MG63 (cell line): ENCODE measurements around the gene TM7SF2. TPM values are rescaled to one million over a fixed set of nuclear protein-coding genes. Genes with fewer than 3 reads are reported as not detected.
"Not testable (repeated sequence)": the region's sequence is repeated elsewhere in the genome, so short reads cannot be mapped to it uniquely, and the experiment has no call there.

Source experiments
- DNase-seq: peaks from one replicate; pipeline ENCODE4 v3.0.0-alpha.2; 2020
- H3K27me3 ChIP-seq: fragments of 250-450 bp; sonication (Bioruptor Pico); 2 replicates; pipeline ENCODE4 v1.5.1; 2020; ENCODE audit warnings: mild to moderate bottlenecking, moderate library complexity
- H3K36me3 ChIP-seq: fragments of 250-450 bp; sonication (Bioruptor Pico); 2 replicates; pipeline ENCODE4 v1.5.1; 2020; ENCODE audit warnings: mild to moderate bottlenecking, moderate library complexity
- H3K4me3 ChIP-seq: fragments of 250-450 bp; sonication (Bioruptor Pico); 2 replicates; pipeline ENCODE4 v1.5.1; 2020; ENCODE audit warnings: mild to moderate bottlenecking, moderate library complexity
- H3K9me3 ChIP-seq: fragments of 250-450 bp; sonication (Bioruptor Pico); 2 replicates; pipeline ENCODE4 v1.5.1; 2020; ENCODE audit warnings: mild to moderate bottlenecking, moderate library complexity
- total RNA-seq: library from RNA; depleted of rRNA; stranded (reverse); fragments of >200 nt; shearing (Covaris generic); gene quantifications from 2 replicates; pipeline ENCODE4 v1.2.3, GENCODE V29; 2014; ENCODE audit warnings: low replicate concordance

The TM7SF2 gene
- total RNA-seq, 1 experiment from 2014 or later = 3.5 TPM

- no peaks in the 10 kb centered on the region for H3K27me3 ChIP-seq
- DNase-seq = no peak
- no peak overlapping the region for H3K4me3 ChIP-seq
- no peaks in the 10 kb centered on the region for H3K9me3 ChIP-seq
- peaks cover 48% of the 10 kb centered on the region for H3K36me3 ChIP-seq
These were observed 20.2 kb downstream of the TM7SF2 start for GRCh38 chr11:65131895-65132237.

- Histone ChIP-seq H3K36me3 (peaks cover 43% of the 10 kb centered on the region), H3K9me3 (no peaks in the 10 kb centered on the region), H3K4me3 (no peak overlapping the region), H3K27me3 (no peaks in the 10 kb centered on the region)
- DNase-seq = no peak
These were observed 20.7 kb downstream of the TM7SF2 start for GRCh38 chr11:65132238-65132987.

GRCh38 chr11:65132988-65133700, 21.5 kb downstream of the TM7SF2 start:
- no peaks in the 10 kb centered on the region for H3K9me3 ChIP-seq
- peaks cover 43% of the 10 kb centered on the region for H3K36me3 ChIP-seq
- no peaks in the 10 kb centered on the region for H3K27me3 ChIP-seq
- DNase-seq = no peak
- H3K4me3 ChIP-seq = peak overlapping the region; percentile 97

- no peaks in the 10 kb centered on the region; the same call in 1 of the 2 replicates for H3K9me3 ChIP-seq
- H3K36me3 ChIP-seq = peaks cover 39% of the 10 kb centered on the region
- H3K27me3 ChIP-seq = no peaks in the 10 kb centered on the region; the same call in 1 of the 2 replicates
- H3K4me3 ChIP-seq = peak overlapping the region; percentile 97
- no peak for DNase-seq
These were observed 22.1 kb downstream of the TM7SF2 start for GRCh38 chr11:65133724-65134123.

GRCh38 chr11:65134240-65134951, 22.7 kb downstream of the TM7SF2 start, which contains the start of gene SYVN1:
Gene SYVN1, minus strand, starts transcription at chr11:65134519. Its CDS starts 918 bp downstream, at chr11:65133601.
- peak; percentile 90 for DNase-seq
- Histone ChIP-seq H3K9me3 (no peaks in the 10 kb centered on the region; the same call in 1 of the 2 replicates), H3K27me3 (no peaks in the 10 kb centered on the region; the same call in 1 of the 2 replicates), H3K36me3 (peaks cover 36% of the 10 kb centered on the region), H3K4me3 (peak within 1 kb of the TSS; percentile 97)

GRCh38 chr11:65134952-65135632, 23.4 kb downstream of the TM7SF2 start:
- Histone ChIP-seq H3K27me3 (peaks cover 2% of the 10 kb centered on the region), H3K36me3 (peaks cover 35% of the 10 kb centered on the region), H3K4me3 (peak overlapping the region; percentile 97), H3K9me3 (no peaks in the 10 kb centered on the region; the same call in 1 of the 2 replicates)
- DNase-seq = peak; percentile 94

GRCh38 chr11:65135633-65136145, 24.0 kb downstream of the TM7SF2 start:
- Histone ChIP-seq H3K36me3 (peaks cover 34% of the 10 kb centered on the region), H3K4me3 (peak overlapping the region; percentile 97), H3K9me3 (no peaks in the 10 kb centered on the region; the same call in 1 of the 2 replicates), H3K27me3 (peaks cover 8% of the 10 kb centered on the region)
- DNase-seq = no peak

- no peak for DNase-seq
- Histone ChIP-seq H3K4me3 (no peak overlapping the region), H3K36me3 (peaks cover 27% of the 10 kb centered on the region), H3K9me3 (no peaks in the 10 kb centered on the region; the same call in 1 of the 2 replicates), H3K27me3 (peaks cover 13% of the 10 kb centered on the region)
These were observed 24.9 kb downstream of the TM7SF2 start for GRCh38 chr11:65136515-65137096.

- Histone ChIP-seq H3K4me3 (no peak overlapping the region), H3K27me3 (peaks cover 13% of the 10 kb centered on the region), H3K36me3 (no peaks in the 10 kb centered on the region), H3K9me3 (no peaks in the 10 kb centered on the region; the same call in 1 of the 2 replicates)
- no peak for DNase-seq
These were observed 30.3 kb downstream of the TM7SF2 start for GRCh38 chr11:65141896-65142494.

GRCh38 chr11:65147352-65148075, 35.8 kb downstream of the TM7SF2 start:
- no peak for DNase-seq
- no peaks in the 10 kb centered on the region for H3K9me3 ChIP-seq
- H3K4me3 ChIP-seq = no peak overlapping the region
- H3K27me3 ChIP-seq = no peaks in the 10 kb centered on the region
- H3K36me3 ChIP-seq = no peaks in the 10 kb centered on the region

- Histone ChIP-seq H3K36me3 (no peaks in the 10 kb centered on the region), H3K4me3 (no peak overlapping the region), H3K9me3 (no peaks in the 10 kb centered on the region), H3K27me3 (no peaks in the 10 kb centered on the region)
- DNase-seq = no peak
These were observed 37.0 kb downstream of the TM7SF2 start for GRCh38 chr11:65148657-65149056.

GRCh38 chr11:65150131-65150508, 38.4 kb downstream of the TM7SF2 start:
- H3K9me3 ChIP-seq, H3K27me3 ChIP-seq, DNase-seq, H3K4me3 ChIP-seq, H3K36me3 ChIP-seq: not testable (repeated sequence)

- Histone ChIP-seq H3K27me3 (no peaks in the 10 kb centered on the region), H3K4me3 (no peak overlapping the region), H3K9me3 (no peaks in the 10 kb centered on the region), H3K36me3 (no peaks in the 10 kb centered on the region)
- DNase-seq = peak; percentile 76
These were observed 39.0 kb downstream of the TM7SF2 start for GRCh38 chr11:65150509-65151299.

- Histone ChIP-seq H3K9me3 (no peaks in the 10 kb centered on the region), H3K27me3 (no peaks in the 10 kb centered on the region), H3K36me3 (no peaks in the 10 kb centered on the region), H3K4me3 (no peak overlapping the region)
- no peak for DNase-seq
These were observed 39.7 kb downstream of the TM7SF2 start for GRCh38 chr11:65151331-65151899.
